Fibroblast of lung (primary cell): Measurements from ENCODE around the gene ATP9B. TPM values are rescaled to one million over a fixed set of nuclear protein-coding genes. Genes with fewer than 3 reads are reported as not detected.

Source experiments
- DNase-seq, 2 donors: peaks; one replicate each; pipeline versions ENCODE4 v3.0.0 to v3.0.0-alpha.2; 2010; ENCODE audit warnings: low read depth in 2 of 2
- H2AFZ ChIP-seq: 2 replicates; pipeline ENCODE4 v1.5.1; 2012; ENCODE audit warnings: low read length, control low read depth, inconsistent platforms
- H3K27ac ChIP-seq: 2 replicates; pipeline ENCODE4 v1.5.1; 2011; ENCODE audit warnings: low read length, control low read depth; ENCODE audit not compliant: insufficient read depth
- H3K27me3 ChIP-seq: 2 replicates; pipeline ENCODE4 v1.5.1; 2011; ENCODE audit warnings: mild to moderate bottlenecking, low read length; ENCODE audit not compliant: control insufficient read depth, insufficient read depth
- H3K36me3 ChIP-seq: 2 replicates; pipeline ENCODE4 v1.5.1; 2011; ENCODE audit warnings: low read length; ENCODE audit not compliant: control insufficient read depth, insufficient read depth
- H3K4me1 ChIP-seq: 2 replicates; pipeline ENCODE4 v1.5.1; 2011; ENCODE audit warnings: low read length; ENCODE audit not compliant: control insufficient read depth, insufficient read depth; ENCODE audit errors: extremely low read depth
- H3K4me2 ChIP-seq: 2 replicates; pipeline ENCODE4 v1.5.1; 2011; ENCODE audit warnings: low read length, control low read depth; ENCODE audit not compliant: insufficient read depth; ENCODE audit errors: extremely low read depth
- H3K4me3 ChIP-seq, 4 experiments: fragments of 200-600 bp in 1 of 4; sonication (generic) in 1 of 4; replicated peaks in 1 of 4; 2 replicates each; pipeline ENCODE4 v1.5.1; 2011 to 2016; ENCODE audit warnings: low read length in 4 of 4, low read depth in 3 of 4, mild to moderate bottlenecking in 3 of 4, control low read depth in 2 of 4, inconsistent platforms in 1 of 4, mixed read lengths in 1 of 4; ENCODE audit not compliant: insufficient read depth in 1 of 4; ENCODE audit errors: control extremely low read depth in 1 of 4
- H3K79me2 ChIP-seq: 2 replicates; pipeline ENCODE4 v1.5.1; 2012; ENCODE audit warnings: mild to moderate bottlenecking, low read length, inconsistent platforms; ENCODE audit not compliant: control insufficient read depth, insufficient read depth
- H3K9ac ChIP-seq: 2 replicates; pipeline ENCODE4 v1.5.1; 2011; ENCODE audit warnings: mild to moderate bottlenecking, low read length, control low read depth; ENCODE audit not compliant: insufficient read depth
- H3K9me3 ChIP-seq: 2 replicates; pipeline ENCODE4 v1.5.1; 2012; ENCODE audit warnings: low read depth, low read length; ENCODE audit not compliant: control insufficient read depth, insufficient read depth
- H4K20me1 ChIP-seq: 2 replicates; pipeline ENCODE4 v1.5.1; 2011; ENCODE audit warnings: low read length; ENCODE audit not compliant: control insufficient read depth, insufficient read depth; ENCODE audit errors: extremely low read depth
- EZH2 ChIP-seq: IDR thresholded peaks from 2 replicates; pipeline ENCODE4 v1.5.1; 2012; ENCODE audit warnings: low read length, control low read depth, mild to moderate bottlenecking; ENCODE audit errors: missing control alignments
- polyA plus RNA-seq, 2 donors: library from polyadenylated mRNA; depleted of rRNA in 1 of 2; stranded (reverse) in 1 of 2; unstranded in 1 of 2; fragments of >200 nt; gene quantifications; 2 replicates each; pipeline ENCODE4 v1.2.1, GENCODE V29; 2011 to 2012; ENCODE audit warnings: missing spikeins in 1 of 2
- total RNA-seq: library from RNA; depleted of rRNA; stranded (reverse); fragments of >200 nt; gene quantifications from 2 replicates; pipeline ENCODE4 v1.2.1, GENCODE V29; 2014
- TF ChIP-seq, protein P1 (sequence below), 2 donors: IDR thresholded peaks in 1 of 2; conservative IDR thresholded peaks in 1 of 2; 1 replicate in 1 of 2; 2 replicates in 1 of 2; pipeline ENCODE4 v1.5.1; 2011 to 2012; ENCODE audit warnings: low read length in 2 of 2, control low read depth in 1 of 2, inconsistent platforms in 1 of 2, low read depth in 1 of 2, mild to moderate bottlenecking in 1 of 2

ATP9B gene
- total and polyA plus RNA-seq, 2 donors (not counting 1 experiment from before 2014, with no cell fraction given): 11.2 to 27.7 TPM

DNA sequence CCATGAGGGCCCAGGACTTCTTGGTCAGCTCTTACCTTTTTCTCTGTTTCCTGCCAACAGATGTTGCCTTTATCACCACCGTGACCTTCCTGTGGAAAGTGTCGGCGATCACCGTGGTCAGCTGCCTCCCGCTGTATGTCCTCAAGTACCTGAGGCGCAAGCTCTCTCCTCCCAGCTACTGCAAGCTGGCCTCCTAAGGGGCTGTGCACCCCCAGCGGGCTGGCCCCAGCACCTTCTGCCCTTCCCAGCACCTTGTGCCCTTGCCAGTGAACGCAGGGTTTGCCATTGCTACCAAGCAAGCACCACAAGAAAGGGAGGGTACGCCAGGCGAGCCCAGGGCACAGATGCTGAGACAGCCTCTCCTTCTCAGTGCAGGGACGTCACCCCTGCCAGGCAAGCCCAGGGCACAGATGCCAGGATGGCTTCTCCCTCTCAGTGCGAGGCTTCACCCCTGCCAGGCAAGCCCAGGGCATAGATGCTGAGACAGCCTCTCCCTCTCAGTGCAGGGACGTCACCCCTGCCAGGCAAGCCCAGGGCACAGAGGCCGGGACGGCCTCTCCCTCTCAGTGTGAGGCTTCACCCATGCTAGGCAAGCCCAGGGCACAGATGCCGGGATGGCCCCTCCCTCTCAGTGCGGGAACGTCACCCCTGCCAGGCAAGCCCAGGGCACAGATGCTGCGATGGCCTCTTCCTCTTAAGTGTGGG lies 308.1 kb downstream of the ATP9B start:
- Histone ChIP-seq H3K4me2 (no peak overlapping the region), H3K36me3 (peaks cover 6% of the 10 kb centered on the region), H3K27ac (no peak overlapping the region), H3K4me3 (no peak overlapping the region), H3K4me1 (no peaks in the 10 kb centered on the region), H3K27me3 (no peaks in the 10 kb centered on the region), H3K79me2 (no peaks in the 10 kb centered on the region), H3K9me3 (no peaks in the 10 kb centered on the region), H2AFZ (no peak overlapping the region), H4K20me1 (no peaks in the 10 kb centered on the region), H3K9ac (no peak overlapping the region)
- no peak for TF ChIP-seq EZH2
- TF ChIP-seq, protein P1, sequence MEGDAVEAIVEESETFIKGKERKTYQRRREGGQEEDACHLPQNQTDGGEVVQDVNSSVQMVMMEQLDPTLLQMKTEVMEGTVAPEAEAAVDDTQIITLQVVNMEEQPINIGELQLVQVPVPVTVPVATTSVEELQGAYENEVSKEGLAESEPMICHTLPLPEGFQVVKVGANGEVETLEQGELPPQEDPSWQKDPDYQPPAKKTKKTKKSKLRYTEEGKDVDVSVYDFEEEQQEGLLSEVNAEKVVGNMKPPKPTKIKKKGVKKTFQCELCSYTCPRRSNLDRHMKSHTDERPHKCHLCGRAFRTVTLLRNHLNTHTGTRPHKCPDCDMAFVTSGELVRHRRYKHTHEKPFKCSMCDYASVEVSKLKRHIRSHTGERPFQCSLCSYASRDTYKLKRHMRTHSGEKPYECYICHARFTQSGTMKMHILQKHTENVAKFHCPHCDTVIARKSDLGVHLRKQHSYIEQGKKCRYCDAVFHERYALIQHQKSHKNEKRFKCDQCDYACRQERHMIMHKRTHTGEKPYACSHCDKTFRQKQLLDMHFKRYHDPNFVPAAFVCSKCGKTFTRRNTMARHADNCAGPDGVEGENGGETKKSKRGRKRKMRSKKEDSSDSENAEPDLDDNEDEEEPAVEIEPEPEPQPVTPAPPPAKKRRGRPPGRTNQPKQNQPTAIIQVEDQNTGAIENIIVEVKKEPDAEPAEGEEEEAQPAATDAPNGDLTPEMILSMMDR (conservative IDR thresholded peaks at IDR 0.05 in 1 of 2, IDR thresholded peaks at IDR 0.05 in 1 of 2; ENCODE audit: low read depth in 1 of 2, low read length in 2 of 2): no peak
- no peak for DNase-seq

DNA sequence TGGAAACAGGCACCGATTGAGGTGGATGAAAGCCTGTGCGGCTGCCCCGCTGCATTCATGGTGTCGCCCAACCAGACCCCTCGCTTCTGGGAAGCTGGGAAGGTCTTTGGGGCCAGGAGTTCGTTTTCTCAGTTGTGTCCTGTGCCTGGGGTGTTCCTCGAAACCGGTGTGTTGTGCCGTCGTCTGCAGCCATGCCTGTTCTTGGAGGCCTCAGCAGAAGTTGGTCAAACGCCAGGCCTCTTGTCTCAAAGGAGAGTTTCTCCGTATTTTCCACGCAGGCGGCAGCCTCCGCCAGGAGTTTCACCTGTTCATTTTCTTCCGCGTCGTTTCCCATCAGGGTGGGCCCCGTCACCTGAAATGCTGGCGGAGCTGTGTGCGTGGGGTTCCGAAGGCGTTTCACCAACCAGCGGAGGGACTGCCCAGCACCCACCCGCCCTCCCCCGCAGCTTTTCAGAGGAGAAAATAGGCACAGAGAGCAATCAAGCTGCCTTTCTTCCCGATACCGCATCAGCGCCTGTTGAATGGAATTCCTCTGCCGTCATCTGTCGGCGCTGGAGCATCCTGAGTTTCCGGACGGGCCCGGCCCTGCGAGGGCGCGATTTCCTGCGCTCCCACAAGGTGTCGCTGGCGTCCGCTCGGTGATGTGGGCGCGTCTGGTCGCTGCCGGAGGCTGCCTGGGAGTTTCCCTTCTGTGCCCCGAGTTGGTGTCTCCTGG lies 309.5 kb downstream of the ATP9B start:
- Histone ChIP-seq H3K9ac (no peak overlapping the region), H3K4me2 (peak overlapping the region; percentile 38), H4K20me1 (no peaks in the 10 kb centered on the region), H3K79me2 (no peaks in the 10 kb centered on the region), H3K27ac (no peak overlapping the region), H3K4me1 (no peaks in the 10 kb centered on the region), H3K9me3 (no peaks in the 10 kb centered on the region), H3K4me3 (no peak overlapping the region), H2AFZ (no peak overlapping the region), H3K36me3 (peaks cover 6% of the 10 kb centered on the region), H3K27me3 (no peaks in the 10 kb centered on the region)
- DNase-seq: peak; percentile 57 to 63
- no peak for TF ChIP-seq EZH2
- TF ChIP-seq, protein P1 (conservative IDR thresholded peaks at IDR 0.05 in 1 of 2, IDR thresholded peaks at IDR 0.05 in 1 of 2; ENCODE audit: low read depth in 1 of 2, low read length in 2 of 2): peak; percentile 84 to 92

DNA sequence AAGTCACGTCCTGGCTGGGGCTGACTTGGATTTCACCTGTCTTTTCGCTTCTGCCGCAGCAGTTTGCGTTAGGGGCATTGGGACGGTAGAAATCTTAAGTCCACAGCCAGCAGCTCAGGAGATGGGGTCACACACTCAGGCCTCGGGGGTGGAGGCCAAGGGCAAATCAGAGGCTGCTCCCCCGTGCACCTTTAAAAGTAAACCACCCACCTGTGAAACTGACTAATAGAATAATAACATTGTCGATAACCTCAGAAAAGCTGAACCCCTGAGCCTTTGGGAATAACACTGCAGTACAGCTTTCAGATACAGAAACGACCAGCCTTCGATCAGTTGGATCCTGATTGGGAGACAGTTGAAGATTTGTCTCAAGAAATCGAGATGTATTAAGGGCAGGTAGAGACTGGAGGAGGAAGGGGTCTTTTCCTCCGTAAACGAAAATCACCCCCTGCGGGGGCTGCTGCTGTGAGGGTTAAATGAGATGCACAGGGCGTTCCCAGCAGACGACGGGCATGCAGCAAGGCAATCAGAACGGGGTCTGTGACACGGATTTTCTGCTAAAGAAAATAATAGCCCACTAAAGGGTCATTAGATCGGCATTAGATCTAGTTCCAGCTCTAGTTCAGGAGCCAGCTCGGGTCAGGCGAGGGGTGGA lies 310.2 kb downstream of the ATP9B start:
- H4K20me1 ChIP-seq: no peaks in the 10 kb centered on the region
- no peaks in the 10 kb centered on the region for H3K27me3 ChIP-seq
- no peaks in the 10 kb centered on the region for H3K4me1 ChIP-seq
- peak overlapping the region; percentile 38 for H3K4me2 ChIP-seq
- DNase-seq: no peak
- no peak overlapping the region for H3K27ac ChIP-seq
- TF ChIP-seq, protein P1 (conservative IDR thresholded peaks at IDR 0.05 in 1 of 2, IDR thresholded peaks at IDR 0.05 in 1 of 2; ENCODE audit: low read depth in 1 of 2, low read length in 2 of 2): no peak
- no peak for TF ChIP-seq EZH2
- H2AFZ ChIP-seq: no peak overlapping the region
- H3K36me3 ChIP-seq: peaks cover 6% of the 10 kb centered on the region
- no peak overlapping the region for H3K4me3 ChIP-seq
- H3K79me2 ChIP-seq: no peaks in the 10 kb centered on the region
- no peaks in the 10 kb centered on the region for H3K9me3 ChIP-seq
- no peak overlapping the region for H3K9ac ChIP-seq
